DOHH2 (cell line): ENCODE measurements around the gene DAZAP1.

Experiments used
- CTCF ChIP-seq: fragments of 200-600 bp; sonication (generic); IDR thresholded peaks from one replicate; pipeline ENCODE4 v1.5.1; 2014; ENCODE audit warnings: antibody characterized with exemption, mild to moderate bottlenecking, low read depth, low read length; ENCODE audit not compliant: poor library complexity, severe bottlenecking
- EZH2phosphoT487 ChIP-seq: fragments of 200-600 bp; sonication (generic); IDR thresholded peaks from 2 replicates; pipeline ENCODE4 v1.6.1; 2017; ENCODE audit warnings: borderline replicate concordance, mild to moderate bottlenecking, antibody characterized with exemption, low read length, moderate library complexity, mixed read lengths

GRCh38 chr19:1445932-1446712 lies 38.7 kb downstream of the DAZAP1 start:
- no peak for TF ChIP-seq CTCF
- no peak for TF ChIP-seq EZH2phosphoT487
